Activated naive CD4-positive, alpha-beta T cell (primary cell): ENCODE measurements around the gene SRSF1.
A peak's percentile ranks its signal among the peaks of the same experiment; 100 is the strongest.

ENCODE experiments used
- DNase-seq, 4 experiments: peaks; one replicate each; lab custom pipeline; 2025; lab: John Stamatoyannopoulos, UW

Gene SRSF1

GRCh38 chr17:58010067-58010799 is 3.2 kb upstream of the SRSF1 start:
- no peak for DNase-seq

DNA sequence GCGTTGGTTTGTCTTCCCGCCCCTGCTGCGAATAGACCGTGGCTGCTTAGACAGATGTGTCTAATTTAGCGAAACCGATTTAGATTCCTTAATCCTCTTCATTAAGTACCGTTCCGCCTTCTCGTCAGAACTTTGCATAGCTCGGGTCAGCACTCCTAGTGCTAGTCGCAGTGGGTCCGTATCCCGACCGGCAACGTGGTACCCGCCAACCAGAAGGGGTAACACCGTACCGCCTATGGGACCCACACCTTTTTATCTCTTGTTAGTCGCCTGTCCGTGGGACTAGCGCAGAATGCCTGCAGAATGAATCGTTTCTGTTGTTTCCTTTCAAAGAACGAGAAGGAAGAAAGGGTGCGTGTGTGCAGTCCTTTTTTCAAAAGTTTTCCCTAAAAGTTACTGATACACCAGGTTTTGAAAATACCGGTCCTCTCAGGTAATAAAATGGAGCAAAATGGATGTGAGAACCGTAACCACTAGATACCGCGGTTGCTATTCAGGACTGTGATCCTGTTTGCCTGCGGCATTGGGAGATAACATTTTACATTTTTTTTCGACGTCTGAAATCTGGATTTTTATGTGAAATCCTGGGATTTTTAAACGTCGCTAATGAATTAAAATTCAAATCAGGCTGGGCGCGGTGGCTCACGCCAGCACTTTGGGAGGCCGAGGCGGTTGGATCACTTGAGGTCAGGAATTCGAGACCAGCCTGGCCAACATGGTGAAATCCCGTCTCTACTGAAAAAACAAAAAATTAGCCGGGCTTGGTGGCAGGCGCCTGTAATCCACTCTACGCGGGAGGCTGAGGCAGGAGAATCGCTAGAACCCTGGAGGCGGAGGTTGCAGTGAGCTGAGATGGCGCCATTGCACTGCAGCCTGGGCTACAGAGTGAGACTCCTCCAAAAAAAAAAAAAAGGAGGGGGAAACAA is 998 bp upstream of the SRSF1 start:
- no peak for DNase-seq

DNA sequence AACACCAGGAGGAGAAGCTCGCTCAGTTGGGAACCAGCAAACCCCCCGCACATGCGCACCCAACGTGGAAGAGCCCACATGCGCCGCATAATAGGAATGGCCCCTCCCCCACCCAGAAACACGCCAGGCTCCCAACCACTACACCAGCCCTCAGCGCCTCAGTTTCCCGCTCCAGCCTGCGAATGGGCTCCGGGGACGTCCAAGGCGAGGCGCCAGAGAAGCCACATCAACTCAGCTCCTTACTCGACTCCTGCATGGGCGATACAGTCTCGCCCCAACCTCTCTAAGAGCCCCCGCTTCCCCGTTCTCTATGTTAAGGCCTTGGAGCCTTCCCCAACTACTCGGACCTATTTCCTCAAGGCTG is 504 bp downstream of the SRSF1 start:
- DNase-seq = peak; percentile 38 to 60 (median 42)

GRCh38 chr17:58005728-58006559 is 1.1 kb downstream of the SRSF1 start:
- no peak for DNase-seq

DNA sequence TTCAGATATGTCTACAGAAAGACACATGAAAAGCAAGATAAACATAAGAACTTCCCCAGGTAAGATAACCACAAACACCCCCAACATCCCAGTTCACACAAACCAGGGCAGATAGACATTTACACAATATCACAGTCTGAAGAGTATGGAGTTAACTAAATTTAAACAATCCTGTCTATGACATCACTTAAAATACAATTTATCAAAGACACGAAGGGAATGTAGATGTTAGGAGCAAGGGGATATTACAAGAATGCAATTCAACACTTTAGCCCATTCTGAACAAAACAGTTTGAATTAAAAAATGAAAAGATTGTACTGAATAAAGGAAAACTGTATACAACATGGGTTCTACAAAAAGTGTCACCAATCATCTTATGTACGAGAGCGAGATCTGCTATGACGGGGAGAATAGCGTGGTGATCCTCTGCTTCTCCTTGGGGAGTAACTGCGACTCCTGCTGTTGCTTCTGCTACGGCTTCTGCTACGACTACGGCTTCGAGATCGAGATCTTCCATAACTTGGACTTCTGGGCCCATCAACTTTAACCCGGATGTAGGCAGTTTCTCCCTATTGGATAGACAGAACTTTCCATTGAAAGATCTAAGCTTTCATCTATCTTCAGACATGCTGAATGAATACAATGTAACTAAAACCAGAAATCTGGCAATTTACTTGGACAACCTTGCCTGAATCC is 1.9 kb downstream of the SRSF1 start:
- DNase-seq = no peak

DNA sequence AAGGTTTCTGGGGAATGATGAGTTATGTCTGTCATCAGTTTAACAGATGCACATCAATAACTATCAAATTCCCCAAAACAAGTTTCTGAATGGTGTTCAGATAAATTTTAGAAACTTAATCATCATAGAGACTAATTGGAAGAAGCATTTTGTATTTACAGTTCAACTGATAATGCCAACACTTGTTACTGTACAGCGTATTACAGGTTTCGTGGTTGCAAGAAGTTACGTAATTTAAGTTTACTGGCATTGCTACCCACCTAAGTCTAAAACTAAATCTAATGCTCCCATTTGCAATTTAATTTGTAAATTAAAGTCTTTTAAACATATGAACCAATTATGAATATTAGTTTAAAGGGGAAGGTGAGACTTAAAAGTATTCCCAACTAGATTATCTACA is 3.0 kb downstream of the SRSF1 start:
- no peak for DNase-seq

DNA sequence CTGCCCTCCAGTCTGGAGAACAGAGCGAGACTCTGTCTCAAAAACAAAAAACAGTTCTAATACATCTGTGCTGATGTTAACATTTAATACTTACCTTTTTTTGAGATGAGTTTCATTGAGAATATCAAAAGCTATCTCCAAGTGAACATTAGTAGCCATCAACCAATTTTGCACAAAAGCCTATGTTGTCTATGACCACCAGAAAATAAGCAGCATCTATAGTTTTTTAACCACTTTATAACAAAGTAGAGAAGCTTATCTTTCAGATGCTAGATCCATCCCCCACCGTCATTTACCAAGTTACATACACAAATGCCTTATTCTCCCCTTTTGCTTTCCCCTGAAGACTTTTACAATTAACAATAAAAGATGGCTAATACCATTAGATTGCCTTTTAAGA is 4.1 kb downstream of the SRSF1 start:
- DNase-seq = no peak

DNA sequence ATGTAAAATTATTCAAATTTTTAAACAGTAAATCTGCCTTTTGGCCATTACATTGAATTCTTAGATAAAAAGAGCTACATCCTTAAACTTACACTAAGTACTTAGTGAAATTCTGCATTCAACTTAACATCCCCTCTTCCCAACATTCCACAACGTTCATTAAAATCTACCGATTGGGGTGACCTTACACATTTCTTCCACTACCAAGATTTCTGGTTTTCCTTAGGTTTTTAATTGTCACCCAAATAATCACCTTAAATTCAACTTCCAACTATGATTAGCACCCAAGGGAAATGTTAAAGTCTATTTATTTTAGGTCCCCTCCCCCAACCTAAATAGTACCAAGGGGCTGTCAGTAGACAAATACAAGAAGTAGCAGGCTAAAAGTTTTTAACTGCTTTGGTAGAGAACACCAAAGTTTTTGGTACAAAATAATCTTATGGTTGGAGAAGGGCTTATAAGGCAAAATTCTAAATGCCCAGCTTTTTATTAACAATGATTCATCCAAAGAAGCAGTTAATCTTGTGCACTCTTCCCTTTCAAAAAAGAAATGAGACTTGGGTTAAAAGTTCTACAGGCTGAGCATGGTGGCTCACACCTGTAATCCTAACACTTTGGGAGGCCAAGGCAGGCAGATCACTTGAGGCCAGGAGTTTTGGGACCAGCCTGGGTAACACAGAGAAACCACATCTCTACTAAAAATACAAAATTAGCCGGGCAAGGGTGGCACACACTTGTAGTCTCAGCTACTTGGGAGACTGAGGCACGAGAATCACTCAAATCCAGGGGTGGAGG is 4.7 kb downstream of the SRSF1 start:
- no peak for DNase-seq

DNA sequence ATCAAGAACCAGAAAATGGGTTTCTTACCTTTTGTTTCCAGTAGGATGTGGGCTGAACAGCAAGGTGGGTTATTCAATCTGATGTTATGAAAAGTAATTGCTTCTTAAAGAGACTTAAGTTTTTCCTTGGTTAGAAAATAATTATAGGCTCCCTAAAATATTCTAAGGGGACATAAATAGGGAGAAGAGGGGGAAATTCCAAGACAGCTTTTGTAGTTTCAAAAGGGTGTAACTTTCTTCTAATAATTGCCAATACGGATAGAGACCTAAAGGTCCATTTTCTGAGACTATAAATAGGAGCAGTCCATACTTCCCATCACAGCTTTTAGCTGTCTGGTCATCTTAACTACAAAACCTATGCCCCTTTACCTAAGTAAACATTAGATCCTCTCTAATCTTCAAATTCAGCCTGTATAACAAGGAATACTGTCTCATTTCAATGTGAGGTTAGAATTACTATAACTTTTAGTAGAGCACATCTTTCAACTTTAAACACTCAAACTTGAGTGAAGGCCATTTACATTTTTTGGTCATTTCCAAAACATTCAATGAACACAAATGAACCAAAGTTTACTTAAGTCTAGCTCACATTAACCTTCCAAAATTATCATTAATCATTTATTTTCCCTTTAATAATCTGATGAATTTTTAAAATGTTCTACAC is 5.5 kb downstream of the SRSF1 start:
- DNase-seq = no peak

DNA sequence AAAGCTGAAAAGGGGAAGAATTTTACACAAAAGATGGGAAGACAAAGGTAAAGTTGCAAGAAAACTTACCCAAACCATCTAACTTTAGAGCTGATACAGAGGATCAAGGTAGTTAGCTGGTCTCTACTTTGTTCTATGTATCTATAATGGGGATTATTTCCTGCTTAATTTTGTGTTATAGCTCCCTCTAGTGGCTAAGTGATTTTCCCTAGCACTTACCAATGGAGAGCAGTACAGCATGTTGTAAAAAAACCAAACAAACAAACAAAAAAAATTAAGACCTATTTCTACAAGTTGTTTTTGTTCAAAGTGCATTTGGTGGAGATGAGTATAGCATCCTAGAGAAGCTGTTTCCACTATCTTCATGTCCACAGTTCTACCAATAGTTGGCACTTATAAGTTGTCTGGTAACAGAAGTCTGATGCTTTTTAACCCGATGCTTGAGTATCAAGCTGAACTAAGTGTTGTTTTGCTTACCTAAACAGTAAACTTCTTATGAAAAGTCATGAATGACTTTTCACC is 7.5 kb downstream of the SRSF1 start:
- no peak for DNase-seq

- no peak for DNase-seq
These were observed 8.0 kb downstream of the SRSF1 start for GRCh38 chr17:57999010-57999495.

GRCh38 chr17:57997085-57997809 is 9.8 kb downstream of the SRSF1 start:
- DNase-seq = no peak

DNA sequence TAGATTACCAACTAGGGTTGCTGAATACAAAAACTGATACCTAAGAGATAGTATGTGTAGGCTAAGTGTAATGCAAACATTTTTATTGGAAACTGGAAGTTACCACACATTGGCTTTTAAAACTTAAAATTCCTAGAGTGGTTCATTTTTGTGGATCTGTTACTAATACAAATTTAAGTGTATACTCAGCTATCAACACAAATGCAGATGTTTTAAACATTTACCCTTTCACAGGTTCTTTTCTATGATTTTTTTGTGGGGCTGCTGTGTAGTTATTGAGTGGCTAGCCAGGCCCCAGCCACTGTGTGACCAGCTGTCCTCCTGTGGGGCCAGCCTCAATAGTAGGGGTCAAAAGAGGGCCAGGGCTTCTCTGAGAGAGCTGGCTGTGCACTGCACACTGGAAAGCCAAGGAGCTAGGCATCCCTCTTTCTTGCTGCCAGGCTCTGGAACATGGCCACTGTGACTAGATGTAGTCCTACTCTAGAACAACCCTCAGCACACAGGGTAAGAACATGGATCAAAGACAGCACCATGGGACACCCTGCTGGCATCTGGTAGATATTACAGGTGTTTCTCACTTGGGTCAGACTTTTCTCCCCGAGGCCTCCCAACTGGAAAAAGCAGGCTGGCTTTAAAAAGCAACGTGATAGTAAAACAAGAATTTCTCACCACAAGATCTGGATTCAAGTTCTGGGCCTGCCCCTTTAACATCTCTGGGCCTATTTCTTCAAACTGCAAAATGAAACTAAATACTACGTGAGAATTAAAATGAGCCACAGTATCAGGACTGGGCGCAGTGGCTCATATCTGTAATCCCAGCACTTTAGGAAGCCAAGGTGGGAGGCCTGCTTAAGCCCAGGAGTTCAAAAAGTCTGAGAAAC is 11.7 kb downstream of the SRSF1 start:
- peak in 3 of 4 experiments; percentile 7 to 12 (median 10) for DNase-seq

- DNase-seq = no peak
These were observed 12.6 kb downstream of the SRSF1 start for GRCh38 chr17:57994436-57994835.

DNA sequence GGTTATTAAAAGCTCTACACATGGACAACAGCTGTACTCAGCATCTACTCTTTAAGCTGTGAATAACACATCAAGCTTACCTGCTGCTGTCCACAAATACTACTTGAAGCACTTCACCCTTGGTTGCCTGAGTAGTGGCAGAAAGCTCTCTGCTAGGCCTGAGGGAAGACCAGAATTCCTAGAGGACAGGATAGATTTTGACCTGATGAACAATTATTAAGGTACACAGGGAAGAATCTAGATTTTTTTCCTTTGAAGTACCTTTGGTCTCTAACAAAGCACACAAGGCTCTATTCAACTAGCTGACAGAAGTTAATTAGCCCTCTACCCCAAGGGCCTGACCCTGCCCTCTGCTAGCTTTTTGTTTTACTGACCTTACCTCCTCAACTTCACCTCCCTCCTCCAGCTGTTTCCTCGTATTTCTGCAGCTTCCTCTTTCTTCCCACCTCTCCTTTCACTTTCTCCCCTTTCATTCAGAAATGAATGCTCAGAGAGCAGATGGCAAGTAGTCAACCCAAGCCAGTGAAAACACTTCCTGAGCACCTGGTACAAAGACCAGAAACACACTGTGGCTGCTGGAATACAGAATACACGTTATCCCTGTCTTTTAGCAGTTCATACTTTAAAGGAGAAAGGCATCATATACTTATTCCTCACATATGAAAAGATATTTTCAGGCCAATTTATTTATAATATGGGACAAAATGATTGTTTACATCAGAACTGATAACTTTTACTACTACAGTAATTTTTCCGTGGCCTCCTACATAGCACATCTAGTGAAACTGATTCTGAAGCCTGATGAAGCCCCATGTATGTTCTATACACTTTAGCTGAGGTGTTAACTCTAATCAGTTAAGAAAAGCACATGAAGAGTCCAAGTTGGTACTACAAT is 13.3 kb downstream of the SRSF1 start:
- no peak for DNase-seq

- DNase-seq = no peak
These were observed 15.5 kb downstream of the SRSF1 start for GRCh38 chr17:57991537-57991936.

DNA sequence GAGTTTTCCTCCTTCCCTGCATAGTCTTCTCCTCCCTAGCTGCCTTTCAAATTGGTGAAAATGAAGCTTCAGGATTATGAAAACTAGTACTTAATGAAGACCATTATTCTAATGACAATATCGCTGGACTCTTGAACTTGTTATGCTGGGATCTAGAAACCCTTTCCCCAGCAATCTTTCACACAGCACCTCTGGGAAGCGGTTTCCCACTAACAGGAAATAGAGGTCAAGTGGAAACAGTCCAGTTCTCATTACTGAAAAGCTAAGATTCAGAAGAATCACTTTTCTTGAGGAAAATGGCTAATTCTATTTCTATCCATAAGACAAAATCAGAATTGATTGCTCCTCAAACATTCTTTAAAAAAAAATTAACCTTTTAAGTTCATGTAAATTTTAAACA is 17.0 kb downstream of the SRSF1 start:
- no peak for DNase-seq
